GM23338 (cell line): ENCODE results near the gene NAA25. TPM values are rescaled to one million over a fixed set of nuclear protein-coding genes. Genes with fewer than 3 reads are reported as not detected.

Experiments
- ATAC-seq: fragments of 200-7000 bp; cut with Tn5 transposase; 3 replicates; pipeline ENCODE4 v1.9.1; 2020
- DNase-seq: peaks from one replicate; pipeline ENCODE4 v3.0.0-alpha.2; 2015; ENCODE audit warnings: low spot score
- H2AFZ ChIP-seq: fragments of 200-600 bp; sonication (generic); 2 replicates; pipeline ENCODE4 v1.8.0; 2016; ENCODE audit warnings: antibody characterized with exemption, mild to moderate bottlenecking, moderate library complexity
- H3F3A ChIP-seq: fragments of 200-600 bp; sonication (generic); replicated peaks from 2 replicates; pipeline ENCODE4 v1.8.0; 2017; ENCODE audit warnings: antibody characterized with exemption, mixed run types, low read depth
- H3K27ac ChIP-seq: fragments of 200-600 bp; sonication (generic); 2 replicates; pipeline ENCODE4 v1.6.1; 2016; ENCODE audit warnings: low read depth
- H3K27me3 ChIP-seq: fragments of 200-600 bp; sonication (generic); 2 replicates; pipeline ENCODE4 v1.8.0; 2016; ENCODE audit warnings: mild to moderate bottlenecking, mixed run types, moderate library complexity; ENCODE audit not compliant: insufficient read depth
- H3K36me3 ChIP-seq: fragments of 200-600 bp; sonication (generic); 2 replicates; pipeline ENCODE4 v1.8.0; 2016; ENCODE audit warnings: mild to moderate bottlenecking; ENCODE audit not compliant: insufficient read depth
- H3K4me1 ChIP-seq: fragments of 200-600 bp; sonication (generic); 2 replicates; pipeline ENCODE4 v1.8.0; 2016; ENCODE audit warnings: mild to moderate bottlenecking, moderate library complexity; ENCODE audit not compliant: insufficient read depth
- H3K4me2 ChIP-seq: fragments of 200-600 bp; sonication (generic); 2 replicates; pipeline ENCODE4 v1.7.1; 2017; ENCODE audit warnings: mixed run types
- H3K4me3 ChIP-seq: fragments of 200-600 bp; sonication (generic); 2 replicates; pipeline ENCODE4 v1.6.1; 2016; ENCODE audit warnings: mixed run types
- H3K79me2 ChIP-seq: fragments of 200-600 bp; sonication (generic); replicated peaks from 2 replicates; pipeline ENCODE4 v1.8.0; 2017; ENCODE audit warnings: mild to moderate bottlenecking; ENCODE audit not compliant: insufficient read depth
- H3K9me2 ChIP-seq: fragments of 200-600 bp; sonication (generic); 2 replicates; pipeline ENCODE4 v1.8.0; 2017; ENCODE audit not compliant: insufficient read depth
- H4K20me1 ChIP-seq: fragments of 200-600 bp; sonication (generic); replicated peaks from 2 replicates; pipeline ENCODE4 v1.8.0; 2017; ENCODE audit warnings: mild to moderate bottlenecking; ENCODE audit not compliant: insufficient read depth
- H3K27ac Mint-ChIP-seq: 2 replicates; pipeline ENCODE4 v1.8.0; 2020; ENCODE audit warnings: inconsistent platforms, mild to moderate bottlenecking, moderate library complexity, mixed read lengths
- H3K27me3 Mint-ChIP-seq: 3 replicates; pipeline ENCODE4 v1.8.0; 2022; ENCODE audit warnings: low read depth, mild to moderate bottlenecking, moderate library complexity, mixed read lengths, inconsistent platforms; ENCODE audit not compliant: insufficient read depth, poor library complexity
- H3K36me3 Mint-ChIP-seq: 3 replicates; pipeline ENCODE4 v1.8.0; 2021; ENCODE audit warnings: low read depth, mild to moderate bottlenecking, inconsistent platforms, moderate library complexity, mixed read lengths
- H3K4me1 Mint-ChIP-seq: 3 replicates; pipeline ENCODE4 v1.8.0; 2020; ENCODE audit warnings: mild to moderate bottlenecking, inconsistent platforms, mixed read lengths
- H3K4me3 Mint-ChIP-seq: 3 replicates; pipeline ENCODE4 v1.8.0; 2021; ENCODE audit warnings: moderate library complexity, mild to moderate bottlenecking, inconsistent platforms, mixed read lengths
- H3K9me3 Mint-ChIP-seq: 3 replicates; pipeline ENCODE4 v1.8.0; 2020; ENCODE audit warnings: moderate library complexity, mild to moderate bottlenecking, inconsistent platforms, mixed read lengths
- CREB1 ChIP-seq: fragments of 250-450 bp; sonication (Bioruptor Pico); IDR thresholded peaks from 2 replicates; pipeline ENCODE4 v1.5.0; 2020; ENCODE audit warnings: low read depth, mild to moderate bottlenecking, moderate library complexity
- EZH2 ChIP-seq: fragments of 200-600 bp; sonication (generic); IDR thresholded peaks from one replicate; pipeline ENCODE4 v1.8.0; 2017; ENCODE audit warnings: antibody characterized with exemption, mild to moderate bottlenecking, low read depth; ENCODE audit not compliant: unreplicated experiment
- EZH2phosphoT487 ChIP-seq: fragments of 200-600 bp; sonication (generic); IDR thresholded peaks from one replicate; pipeline ENCODE4 v1.8.1; 2018; ENCODE audit warnings: antibody characterized with exemption; ENCODE audit not compliant: unreplicated experiment
- JUNB ChIP-seq: IDR thresholded peaks from one replicate; pipeline ENCODE4 v1.6.1; 2016; ENCODE audit warnings: antibody characterized with exemption; ENCODE audit not compliant: unreplicated experiment
- POLR2AphosphoS5 ChIP-seq: IDR thresholded peaks from 2 replicates; pipeline ENCODE4 v1.6.1; 2016; ENCODE audit warnings: antibody characterized with exemption, low read depth
- STAT1 ChIP-seq: IDR thresholded peaks from one replicate; pipeline ENCODE4 v1.6.1; 2016; ENCODE audit warnings: antibody characterized with exemption; ENCODE audit not compliant: unreplicated experiment
- ZNF114 ChIP-seq: fragments of 250-450 bp; sonication (Bioruptor Pico); IDR thresholded peaks from 2 replicates; pipeline ENCODE4 v1.5.0; 2020; ENCODE audit warnings: mild to moderate bottlenecking, moderate library complexity
- polyA plus RNA-seq: library from polyadenylated mRNA; unstranded; fragments of >200 nt; fragmentation: Nextera tagmentation; extraction: Ambion mirVana; gene quantifications from 2 replicates; pipeline ENCODE4 v1.2.1, GENCODE V29; 2016
- total RNA-seq: library from RNA; depleted of rRNA; stranded (reverse); fragments of >200 nt; shearing (Covaris generic); gene quantifications from 2 replicates; pipeline ENCODE4 v1.2.3, GENCODE V29; 2014
- TF ChIP-seq, protein P1 (sequence below): IDR thresholded peaks from 2 replicates; pipeline ENCODE4 v1.6.1; 2016; ENCODE audit warnings: antibody characterized with exemption
- TF ChIP-seq, protein P2 (sequence below): fragments of 250-450 bp; sonication (Bioruptor Pico); IDR thresholded peaks from 2 replicates; pipeline ENCODE4 v1.5.0; 2020; ENCODE audit warnings: mild to moderate bottlenecking, moderate library complexity
- TF ChIP-seq, protein P3 (sequence below): IDR thresholded peaks from one replicate; pipeline ENCODE4 v1.6.1; 2018; ENCODE audit warnings: antibody characterized with exemption; ENCODE audit not compliant: unreplicated experiment
- TF ChIP-seq, protein P4 (sequence below), 2 experiments: fragments of 200-600 bp in 1 of 2; sonication (generic) in 1 of 2; conservative IDR thresholded peaks; 2 replicates each; pipeline versions ENCODE4 v1.5.1 to v1.6.1; 2016 to 2017; ENCODE audit warnings: antibody characterized with exemption in 2 of 2, low read depth in 2 of 2, mild to moderate bottlenecking in 2 of 2, moderate library complexity in 1 of 2

The NAA25 gene
- total and polyA plus RNA-seq, 2 experiments from 2014 or later = 49.0 to 55.1 TPM

DNA sequence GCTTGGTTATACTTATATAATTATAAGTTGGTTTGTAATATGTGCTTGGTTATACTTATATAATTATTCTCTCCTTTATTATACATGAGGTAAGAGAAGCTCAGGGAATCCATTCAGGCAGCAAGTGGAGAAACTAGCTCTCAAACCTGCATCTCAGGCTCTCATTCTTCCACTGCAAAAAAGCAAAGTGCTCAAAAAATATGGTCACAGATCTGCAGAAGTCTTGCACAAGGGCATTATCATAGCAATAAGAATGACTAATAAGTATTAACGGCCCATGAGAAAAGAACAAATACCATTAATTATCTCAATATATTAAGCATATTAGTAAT lies 16.3 kb upstream of the NAA25 start:
- no peak overlapping the region for H3K27ac Mint-ChIP-seq
- Histone ChIP-seq H3K4me1 (peaks cover 24% of the 10 kb centered on the region), H4K20me1 (peaks cover 4% of the 10 kb centered on the region; the same call in 1 of the 2 replicates), H3K4me3 (no peak overlapping the region; the same call in 1 of the 2 replicates), H3K79me2 (peaks cover 14% of the 10 kb centered on the region), H3K9me2 (no peaks in the 10 kb centered on the region), H3K36me3 (no peaks in the 10 kb centered on the region), H2AFZ (peak overlapping the region; percentile 67; the same call in 1 of the 2 replicates), H3K4me2 (peak overlapping the region; percentile 36), H3K27me3 (no peaks in the 10 kb centered on the region), H3K27ac (no peak overlapping the region), H3F3A (0 out of 2 replicates have a peak, but pooled peaks cover 3% of the 10 kb centered on the region)
- peaks cover 23% of the 10 kb centered on the region for H3K4me1 Mint-ChIP-seq
- H3K4me3 Mint-ChIP-seq = peak overlapping the region; percentile 87
- TF ChIP-seq STAT1 (no peak), EZH2phosphoT487 (no peak), CREB1 (CRISPR knock-in tag) (no peak), POLR2AphosphoS5 (no peak), ZNF114 (CRISPR knock-in tag) (no peak), JUNB (no peak), EZH2 (no peak)
- TF ChIP-seq, protein P1, sequence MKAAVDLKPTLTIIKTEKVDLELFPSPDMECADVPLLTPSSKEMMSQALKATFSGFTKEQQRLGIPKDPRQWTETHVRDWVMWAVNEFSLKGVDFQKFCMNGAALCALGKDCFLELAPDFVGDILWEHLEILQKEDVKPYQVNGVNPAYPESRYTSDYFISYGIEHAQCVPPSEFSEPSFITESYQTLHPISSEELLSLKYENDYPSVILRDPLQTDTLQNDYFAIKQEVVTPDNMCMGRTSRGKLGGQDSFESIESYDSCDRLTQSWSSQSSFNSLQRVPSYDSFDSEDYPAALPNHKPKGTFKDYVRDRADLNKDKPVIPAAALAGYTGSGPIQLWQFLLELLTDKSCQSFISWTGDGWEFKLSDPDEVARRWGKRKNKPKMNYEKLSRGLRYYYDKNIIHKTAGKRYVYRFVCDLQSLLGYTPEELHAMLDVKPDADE = no peak
- TF ChIP-seq, protein P2, sequence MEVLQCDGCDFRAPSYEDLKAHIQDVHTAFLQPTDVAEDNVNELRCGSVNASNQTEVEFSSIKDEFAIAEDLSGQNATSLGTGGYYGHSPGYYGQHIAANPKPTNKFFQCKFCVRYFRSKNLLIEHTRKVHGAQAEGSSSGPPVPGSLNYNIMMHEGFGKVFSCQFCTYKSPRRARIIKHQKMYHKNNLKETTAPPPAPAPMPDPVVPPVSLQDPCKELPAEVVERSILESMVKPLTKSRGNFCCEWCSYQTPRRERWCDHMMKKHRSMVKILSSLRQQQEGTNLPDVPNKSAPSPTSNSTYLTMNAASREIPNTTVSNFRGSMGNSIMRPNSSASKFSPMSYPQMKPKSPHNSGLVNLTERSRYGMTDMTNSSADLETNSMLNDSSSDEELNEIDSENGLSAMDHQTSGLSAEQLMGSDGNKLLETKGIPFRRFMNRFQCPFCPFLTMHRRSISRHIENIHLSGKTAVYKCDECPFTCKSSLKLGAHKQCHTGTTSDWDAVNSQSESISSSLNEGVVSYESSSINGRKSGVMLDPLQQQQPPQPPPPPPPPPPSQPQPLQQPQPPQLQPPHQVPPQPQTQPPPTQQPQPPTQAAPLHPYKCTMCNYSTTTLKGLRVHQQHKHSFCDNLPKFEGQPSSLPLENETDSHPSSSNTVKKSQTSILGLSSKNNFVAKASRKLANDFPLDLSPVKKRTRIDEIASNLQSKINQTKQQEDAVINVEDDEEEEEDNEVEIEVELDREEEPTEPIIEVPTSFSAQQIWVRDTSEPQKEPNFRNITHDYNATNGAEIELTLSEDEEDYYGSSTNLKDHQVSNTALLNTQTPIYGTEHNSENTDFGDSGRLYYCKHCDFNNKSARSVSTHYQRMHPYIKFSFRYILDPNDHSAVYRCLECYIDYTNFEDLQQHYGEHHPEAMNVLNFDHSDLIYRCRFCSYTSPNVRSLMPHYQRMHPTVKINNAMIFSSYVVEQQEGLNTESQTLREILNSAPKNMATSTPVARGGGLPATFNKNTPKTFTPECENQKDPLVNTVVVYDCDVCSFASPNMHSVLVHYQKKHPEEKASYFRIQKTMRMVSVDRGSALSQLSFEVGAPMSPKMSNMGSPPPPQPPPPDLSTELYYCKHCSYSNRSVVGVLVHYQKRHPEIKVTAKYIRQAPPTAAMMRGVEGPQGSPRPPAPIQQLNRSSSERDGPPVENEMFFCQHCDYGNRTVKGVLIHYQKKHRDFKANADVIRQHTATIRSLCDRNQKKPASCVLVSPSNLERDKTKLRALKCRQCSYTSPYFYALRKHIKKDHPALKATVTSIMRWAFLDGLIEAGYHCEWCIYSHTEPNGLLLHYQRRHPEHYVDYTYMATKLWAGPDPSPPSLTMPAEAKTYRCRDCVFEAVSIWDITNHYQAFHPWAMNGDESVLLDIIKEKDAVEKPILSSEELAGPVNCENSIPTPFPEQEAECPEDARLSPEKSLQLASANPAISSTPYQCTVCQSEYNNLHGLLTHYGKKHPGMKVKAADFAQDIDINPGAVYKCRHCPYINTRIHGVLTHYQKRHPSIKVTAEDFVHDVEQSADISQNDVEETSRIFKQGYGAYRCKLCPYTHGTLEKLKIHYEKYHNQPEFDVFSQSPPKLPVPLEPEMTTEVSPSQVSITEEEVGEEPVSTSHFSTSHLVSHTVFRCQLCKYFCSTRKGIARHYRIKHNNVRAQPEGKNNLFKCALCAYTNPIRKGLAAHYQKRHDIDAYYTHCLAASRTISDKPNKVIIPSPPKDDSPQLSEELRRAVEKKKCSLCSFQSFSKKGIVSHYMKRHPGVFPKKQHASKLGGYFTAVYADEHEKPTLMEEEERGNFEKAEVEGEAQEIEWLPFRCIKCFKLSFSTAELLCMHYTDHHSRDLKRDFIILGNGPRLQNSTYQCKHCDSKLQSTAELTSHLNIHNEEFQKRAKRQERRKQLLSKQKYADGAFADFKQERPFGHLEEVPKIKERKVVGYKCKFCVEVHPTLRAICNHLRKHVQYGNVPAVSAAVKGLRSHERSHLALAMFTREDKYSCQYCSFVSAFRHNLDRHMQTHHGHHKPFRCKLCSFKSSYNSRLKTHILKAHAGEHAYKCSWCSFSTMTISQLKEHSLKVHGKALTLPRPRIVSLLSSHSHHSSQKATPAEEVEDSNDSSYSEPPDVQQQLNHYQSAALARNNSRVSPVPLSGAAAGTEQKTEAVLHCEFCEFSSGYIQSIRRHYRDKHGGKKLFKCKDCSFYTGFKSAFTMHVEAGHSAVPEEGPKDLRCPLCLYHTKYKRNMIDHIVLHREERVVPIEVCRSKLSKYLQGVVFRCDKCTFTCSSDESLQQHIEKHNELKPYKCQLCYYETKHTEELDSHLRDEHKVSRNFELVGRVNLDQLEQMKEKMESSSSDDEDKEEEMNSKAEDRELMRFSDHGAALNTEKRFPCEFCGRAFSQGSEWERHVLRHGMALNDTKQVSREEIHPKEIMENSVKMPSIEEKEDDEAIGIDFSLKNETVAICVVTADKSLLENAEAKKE (CRISPR knock-in tag) = no peak
- TF ChIP-seq, protein P3, sequence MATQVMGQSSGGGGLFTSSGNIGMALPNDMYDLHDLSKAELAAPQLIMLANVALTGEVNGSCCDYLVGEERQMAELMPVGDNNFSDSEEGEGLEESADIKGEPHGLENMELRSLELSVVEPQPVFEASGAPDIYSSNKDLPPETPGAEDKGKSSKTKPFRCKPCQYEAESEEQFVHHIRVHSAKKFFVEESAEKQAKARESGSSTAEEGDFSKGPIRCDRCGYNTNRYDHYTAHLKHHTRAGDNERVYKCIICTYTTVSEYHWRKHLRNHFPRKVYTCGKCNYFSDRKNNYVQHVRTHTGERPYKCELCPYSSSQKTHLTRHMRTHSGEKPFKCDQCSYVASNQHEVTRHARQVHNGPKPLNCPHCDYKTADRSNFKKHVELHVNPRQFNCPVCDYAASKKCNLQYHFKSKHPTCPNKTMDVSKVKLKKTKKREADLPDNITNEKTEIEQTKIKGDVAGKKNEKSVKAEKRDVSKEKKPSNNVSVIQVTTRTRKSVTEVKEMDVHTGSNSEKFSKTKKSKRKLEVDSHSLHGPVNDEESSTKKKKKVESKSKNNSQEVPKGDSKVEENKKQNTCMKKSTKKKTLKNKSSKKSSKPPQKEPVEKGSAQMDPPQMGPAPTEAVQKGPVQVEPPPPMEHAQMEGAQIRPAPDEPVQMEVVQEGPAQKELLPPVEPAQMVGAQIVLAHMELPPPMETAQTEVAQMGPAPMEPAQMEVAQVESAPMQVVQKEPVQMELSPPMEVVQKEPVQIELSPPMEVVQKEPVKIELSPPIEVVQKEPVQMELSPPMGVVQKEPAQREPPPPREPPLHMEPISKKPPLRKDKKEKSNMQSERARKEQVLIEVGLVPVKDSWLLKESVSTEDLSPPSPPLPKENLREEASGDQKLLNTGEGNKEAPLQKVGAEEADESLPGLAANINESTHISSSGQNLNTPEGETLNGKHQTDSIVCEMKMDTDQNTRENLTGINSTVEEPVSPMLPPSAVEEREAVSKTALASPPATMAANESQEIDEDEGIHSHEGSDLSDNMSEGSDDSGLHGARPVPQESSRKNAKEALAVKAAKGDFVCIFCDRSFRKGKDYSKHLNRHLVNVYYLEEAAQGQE = no peak
- TF ChIP-seq, protein P4, sequence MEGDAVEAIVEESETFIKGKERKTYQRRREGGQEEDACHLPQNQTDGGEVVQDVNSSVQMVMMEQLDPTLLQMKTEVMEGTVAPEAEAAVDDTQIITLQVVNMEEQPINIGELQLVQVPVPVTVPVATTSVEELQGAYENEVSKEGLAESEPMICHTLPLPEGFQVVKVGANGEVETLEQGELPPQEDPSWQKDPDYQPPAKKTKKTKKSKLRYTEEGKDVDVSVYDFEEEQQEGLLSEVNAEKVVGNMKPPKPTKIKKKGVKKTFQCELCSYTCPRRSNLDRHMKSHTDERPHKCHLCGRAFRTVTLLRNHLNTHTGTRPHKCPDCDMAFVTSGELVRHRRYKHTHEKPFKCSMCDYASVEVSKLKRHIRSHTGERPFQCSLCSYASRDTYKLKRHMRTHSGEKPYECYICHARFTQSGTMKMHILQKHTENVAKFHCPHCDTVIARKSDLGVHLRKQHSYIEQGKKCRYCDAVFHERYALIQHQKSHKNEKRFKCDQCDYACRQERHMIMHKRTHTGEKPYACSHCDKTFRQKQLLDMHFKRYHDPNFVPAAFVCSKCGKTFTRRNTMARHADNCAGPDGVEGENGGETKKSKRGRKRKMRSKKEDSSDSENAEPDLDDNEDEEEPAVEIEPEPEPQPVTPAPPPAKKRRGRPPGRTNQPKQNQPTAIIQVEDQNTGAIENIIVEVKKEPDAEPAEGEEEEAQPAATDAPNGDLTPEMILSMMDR (conservative IDR thresholded peaks at IDR 0.05; ENCODE audit: low read depth in 2 of 2) = no peak
- H3K36me3 Mint-ChIP-seq = no peaks in the 10 kb centered on the region; the same call in 2 of the 3 replicates
- ATAC-seq (no peak), DNase-seq (no peak)
- H3K27me3 Mint-ChIP-seq = peaks cover 10% of the 10 kb centered on the region
- no peaks in the 10 kb centered on the region for H3K9me3 Mint-ChIP-seq
